Measurements from ENCODE around the gene POLR1G. TPM values are rescaled to one million over a fixed set of nuclear protein-coding genes. Genes with fewer than 3 reads are reported as not detected.

The POLR1G gene
- total RNA-seq, 1 donor: 10.5 TPM

DNA sequence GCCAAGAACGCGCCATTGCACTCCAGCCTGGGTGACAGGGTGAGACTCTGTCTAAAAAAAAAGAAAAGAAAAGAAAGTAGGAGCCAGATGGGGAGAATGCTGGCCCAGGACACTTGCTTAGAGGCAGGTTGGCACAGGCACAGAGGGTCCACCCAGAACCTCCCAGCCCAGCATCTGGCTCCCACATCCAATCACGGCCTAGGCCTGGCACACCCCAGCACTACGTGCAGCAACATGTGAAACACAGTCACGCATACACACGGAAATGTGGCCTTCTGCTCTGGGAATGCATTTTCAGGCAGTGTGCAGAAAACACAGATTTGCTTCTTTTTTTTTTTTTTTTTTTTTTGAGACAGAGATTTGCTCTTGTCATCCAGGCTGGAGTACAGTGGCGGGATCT lies 40.5 kb downstream of the POLR1G start:
- Histone ChIP-seq H3K9me3 (ENCODE audit: low read depth, low read length) (no peaks in the 10 kb centered on the region), H4K20me1 (ENCODE audit: insufficient read depth, low read length) (no peaks in the 10 kb centered on the region), H2AFZ (ENCODE audit: low read length) (no peak overlapping the region), H3K4me3 (ENCODE audit: insufficient read depth, low read length) (no peak overlapping the region), H3K4me1 (ENCODE audit: insufficient read depth, low read length) (peaks cover 30% of the 10 kb centered on the region), H3K4me2 (ENCODE audit: insufficient read depth, low read length) (no peak overlapping the region), H3K27ac (ENCODE audit: low read depth, low read length) (no peak overlapping the region), H3K27me3 (ENCODE audit: insufficient read depth, low read length) (no peaks in the 10 kb centered on the region), H3K79me2 (ENCODE audit: insufficient read depth, low read length) (peaks cover 17% of the 10 kb centered on the region), H3K36me3 (ENCODE audit: insufficient read depth, low read length) (no peaks in the 10 kb centered on the region)
- TF ChIP-seq CTCF (IDR thresholded peaks at IDR 0.05; ENCODE audit: extremely low read depth, low read depth, low read length): no peak
- no peak for DNase-seq (ENCODE audit: insufficient read length, low spot score, missing footprints)

- H3K79me2 ChIP-seq (ENCODE audit: insufficient read depth, low read length): peaks cover 12% of the 10 kb centered on the region
- DNase-seq (ENCODE audit: insufficient read length, low spot score, missing footprints): no peak
- no peaks in the 10 kb centered on the region for H3K27me3 ChIP-seq (ENCODE audit: insufficient read depth, low read length)
- H2AFZ ChIP-seq (ENCODE audit: low read length): no peak overlapping the region
- no peaks in the 10 kb centered on the region for H3K9me3 ChIP-seq (ENCODE audit: low read depth, low read length)
- H3K27ac ChIP-seq (ENCODE audit: low read depth, low read length): peak overlapping the region; percentile 1
- H3K4me1 ChIP-seq (ENCODE audit: insufficient read depth, low read length): peaks cover 21% of the 10 kb centered on the region
- H4K20me1 ChIP-seq (ENCODE audit: insufficient read depth, low read length): no peaks in the 10 kb centered on the region
- TF ChIP-seq CTCF (IDR thresholded peaks at IDR 0.05; ENCODE audit: extremely low read depth, low read depth, low read length): no peak
- no peak overlapping the region for H3K4me3 ChIP-seq (ENCODE audit: insufficient read depth, low read length)
- H3K36me3 ChIP-seq (ENCODE audit: insufficient read depth, low read length): no peaks in the 10 kb centered on the region
- no peak overlapping the region for H3K4me2 ChIP-seq (ENCODE audit: insufficient read depth, low read length)
These were observed 41.9 kb downstream of the POLR1G start for GRCh38 chr19:45448425-45448756.

GRCh38 chr19:45448887-45449299 lies 42.4 kb downstream of the POLR1G start:
- H2AFZ ChIP-seq (ENCODE audit: low read length): no peak overlapping the region

DNA sequence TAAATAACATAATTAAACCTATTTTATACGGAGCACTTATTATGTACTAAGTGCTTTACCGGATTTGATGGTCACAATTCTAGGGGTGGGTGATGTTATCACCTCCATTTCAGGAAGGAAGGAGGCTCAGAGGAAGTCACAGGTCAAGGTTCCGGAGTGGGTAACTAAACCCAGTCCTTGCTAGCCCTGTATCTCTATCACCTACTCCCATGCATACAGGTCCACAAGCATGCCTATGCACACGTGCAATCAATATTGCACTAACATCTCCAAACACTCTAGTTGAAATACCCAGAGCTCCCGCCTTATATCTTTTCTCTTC lies 43.5 kb downstream of the POLR1G start:
- Histone ChIP-seq H2AFZ (ENCODE audit: low read length) (no peak overlapping the region), H3K9me3 (ENCODE audit: low read depth, low read length) (no peaks in the 10 kb centered on the region), H3K4me1 (ENCODE audit: insufficient read depth, low read length) (peaks cover 26% of the 10 kb centered on the region), H3K27ac (ENCODE audit: low read depth, low read length) (peak overlapping the region; percentile 91), H3K36me3 (ENCODE audit: insufficient read depth, low read length) (no peaks in the 10 kb centered on the region), H3K4me2 (ENCODE audit: insufficient read depth, low read length) (peak overlapping the region; percentile 69), H3K79me2 (ENCODE audit: insufficient read depth, low read length) (peaks cover 12% of the 10 kb centered on the region), H3K27me3 (ENCODE audit: insufficient read depth, low read length) (no peaks in the 10 kb centered on the region), H3K4me3 (ENCODE audit: insufficient read depth, low read length) (peak overlapping the region; percentile 83), H4K20me1 (ENCODE audit: insufficient read depth, low read length) (no peaks in the 10 kb centered on the region)
- TF ChIP-seq CTCF (IDR thresholded peaks at IDR 0.05; ENCODE audit: extremely low read depth, low read depth, low read length): no peak
- no peak for DNase-seq (ENCODE audit: insufficient read length, low spot score, missing footprints)

More at GRCh38 chr19:45448887-45449299, 42.4 kb downstream of the POLR1G start:
- Histone ChIP-seq H3K9me3 (ENCODE audit: low read depth, low read length) (no peaks in the 10 kb centered on the region), H4K20me1 (ENCODE audit: insufficient read depth, low read length) (no peaks in the 10 kb centered on the region), H3K36me3 (ENCODE audit: insufficient read depth, low read length) (no peaks in the 10 kb centered on the region), H3K79me2 (ENCODE audit: insufficient read depth, low read length) (peaks cover 12% of the 10 kb centered on the region), H3K4me3 (ENCODE audit: insufficient read depth, low read length) (no peak overlapping the region), H3K4me2 (ENCODE audit: insufficient read depth, low read length) (peak overlapping the region; percentile 5), H3K27me3 (ENCODE audit: insufficient read depth, low read length) (no peaks in the 10 kb centered on the region), H3K4me1 (ENCODE audit: insufficient read depth, low read length) (peaks cover 22% of the 10 kb centered on the region), H3K27ac (ENCODE audit: low read depth, low read length) (peak overlapping the region; percentile 1)
- DNase-seq (ENCODE audit: insufficient read length, low spot score, missing footprints): no peak
- TF ChIP-seq CTCF (IDR thresholded peaks at IDR 0.05; ENCODE audit: extremely low read depth, low read depth, low read length): no peak
